HepG2 (cell line): ENCODE measurements around the gene YIF1A. TPM values are rescaled to one million over a fixed set of nuclear protein-coding genes. Genes with fewer than 3 reads are reported as not detected.

Source experiments
- ATAC-seq: fragments of 200-7000 bp; cut with Tn5 transposase; 3 replicates; pipeline ENCODE4 v1.9.1; 2020; ENCODE audit warnings: mild to moderate bottlenecking, moderate library complexity
- BruUV-seq: library from RNA; stranded (reverse); fragments of 400-500 nt; replicated peaks from 2 replicates; lab custom pipeline; 2021; lab: Mats Ljungman, UMichigan
- CTCF ChIA-PET: fragments of 300-600 bp; formaldehyde crosslinking; extraction: SDS; loops from one replicate; lab custom pipeline; 2021; ENCODE audit warnings: low total read pairs, inconsistent platforms, low intra/inter-chr PET ratio; lab: Yijun Ruan, JAX
- POLR2A ChIA-PET: fragments of 350-600 bp; sonication (Branson Sonifier 250); formaldehyde crosslinking; loops from one replicate; lab custom pipeline; 2020; ENCODE audit warnings: antibody characterized with exemption, inconsistent platforms; lab: Yijun Ruan, JAX
- DNase-seq: peaks from one replicate; pipeline ENCODE4 v3.0.0-alpha.2; 2015; ENCODE audit warnings: low spot score
- FAIRE-seq: peaks from 3 replicates; lab custom pipeline; 2011; peaks lifted over from hg19 to GRCh38; lab: Jason Lieb, UNC
- H2AFZ ChIP-seq: one replicate; pipeline ENCODE4 v1.6.1; 2011; ENCODE audit warnings: low read length, inconsistent platforms
- H3K27ac ChIP-seq: fragments of 300-600 bp; 3 replicates; pipeline ENCODE4 v1.8.0; 2011; ENCODE audit warnings: mixed run types, mild to moderate bottlenecking, mixed read lengths, low read length, inconsistent platforms; ENCODE audit not compliant: insufficient read depth; ENCODE audit errors: extremely low read length
- H3K27me3 ChIP-seq, 2 experiments: fragments of 200-600 bp in 1 of 2; 2 replicates in 1 of 2; 3 replicates in 1 of 2; pipeline versions ENCODE4 v1.6.0 to v1.8.0; 2011; ENCODE audit warnings: low read length in 2 of 2, mild to moderate bottlenecking in 2 of 2, moderate library complexity in 2 of 2, inconsistent platforms in 1 of 2; ENCODE audit not compliant: insufficient read depth in 2 of 2, control insufficient read depth in 1 of 2
- H3K36me3 ChIP-seq, 2 experiments: fragments of 200-600 bp in 1 of 2; replicated peaks in 1 of 2; 2 replicates in 1 of 2; 3 replicates in 1 of 2; pipeline versions ENCODE4 v1.5.1 to v1.8.0; 2011; ENCODE audit warnings: low read length in 2 of 2, inconsistent platforms in 1 of 2; ENCODE audit not compliant: insufficient read depth in 2 of 2, control insufficient read depth in 1 of 2
- H3K4me1 ChIP-seq: 2 replicates; pipeline ENCODE4 v1.5.1; 2012; ENCODE audit warnings: low read length, inconsistent platforms; ENCODE audit not compliant: insufficient read depth
- H3K4me2 ChIP-seq: 2 replicates; pipeline ENCODE4 v1.6.0; 2011; ENCODE audit warnings: low read depth, low read length, inconsistent platforms
- H3K4me3 ChIP-seq, 3 experiments: fragments of 200-600 bp in 1 of 3; sonication (generic), shearing (Covaris generic) in 1 of 3; replicated peaks in 1 of 3; 2 replicates each; pipeline ENCODE4 v1.5.1; 2011 to 2016; ENCODE audit warnings: low read length in 3 of 3, inconsistent platforms in 2 of 3, low read depth in 2 of 3, mild to moderate bottlenecking in 2 of 3, control low read depth in 1 of 3, mixed read lengths in 1 of 3; ENCODE audit not compliant: insufficient read depth in 1 of 3
- H3K79me2 ChIP-seq: one replicate; pipeline ENCODE4 v1.6.1; 2011; ENCODE audit warnings: low read length, inconsistent platforms; ENCODE audit not compliant: insufficient read depth
- H3K9ac ChIP-seq: 2 replicates; pipeline ENCODE4 v1.6.0; 2011; ENCODE audit warnings: mild to moderate bottlenecking, low read depth, low read length, inconsistent platforms; ENCODE audit not compliant: insufficient read depth
- H3K9me3 ChIP-seq: 2 replicates; pipeline ENCODE4 v1.5.1; 2012; ENCODE audit warnings: mild to moderate bottlenecking, low read length
- H4K20me1 ChIP-seq: 2 replicates; pipeline ENCODE4 v1.6.0; 2011; ENCODE audit warnings: inconsistent platforms, mild to moderate bottlenecking, low read length, moderate library complexity; ENCODE audit not compliant: insufficient read depth
- AGO2 ChIP-seq: fragments of 200-400 bp; formaldehyde crosslinking; optimal IDR thresholded peaks from 2 replicates; pipeline ENCODE3; 2017; ENCODE audit warnings: mild to moderate bottlenecking, low read depth, low read length, moderate library complexity
- FOXC1 ChIP-seq: sonication (generic); formaldehyde crosslinking; IDR thresholded peaks from 2 replicates; pipeline ENCODE4 v1.8.0; 2022; ENCODE audit warnings: mild to moderate bottlenecking, missing genetic modification reagents, borderline replicate concordance
- MIER2 ChIP-seq: IDR thresholded peaks from 2 replicates; pipeline ENCODE4 v1.6.1; 2016; ENCODE audit warnings: missing biosample characterization, missing genetic modification reagents
- ZNF224 ChIP-seq: sonication (generic); formaldehyde crosslinking; IDR thresholded peaks from 2 replicates; pipeline ENCODE4 v1.5.0; 2020; ENCODE audit warnings: mild to moderate bottlenecking, missing genetic modification reagents
- WGBS: methylation state at CpG from one replicate; pipeline ENCODE4 v1.1.6; 2017; ENCODE audit warnings: low lambda C conversion rate; 5-methylcytosine and 5-hydroxymethylcytosine counted together
- in situ Hi-C: cut with HindIII; loops from 2 replicates; pipeline ENCODE4 v1.10.0; 2017; ENCODE audit warnings: low pct_unique_long_range_greater_than_20kb; ENCODE audit not compliant: extremely low pct_ligation_motif_present
- intact Hi-C: fragments of 100-400 bp; cut with micrococcal nuclease; formaldehyde crosslinking; loops from one replicate; pipeline ENCODE4 v1.10.0; 2022; ENCODE audit not compliant: unreplicated experiment
- polyA plus RNA-seq, 8 experiments: library from polyadenylated mRNA; depleted of rRNA in 3 of 8; stranded (reverse) in 7 of 8; unstranded in 1 of 8; fragments of >200 nt; fragmentation: Illumina TruSeq in 4 of 8; extraction: Trizol in 4 of 8; gene quantifications; 2 replicates each; pipeline versions ENCODE4 v1.2.1 to v1.2.3, GENCODE V29; 2011 to 2016; ENCODE audit warnings: low read depth in 4 of 8, missing spikeins in 1 of 8, mixed read lengths in 1 of 8; ENCODE audit not compliant: insufficient read depth in 1 of 8
- total RNA-seq, 5 experiments: library from RNA; depleted of rRNA; stranded (reverse); fragments of >200 nt; fragmentation: Illumina TruSeq; extraction: Trizol; gene quantifications; 2 replicates each; pipeline ENCODE4 v1.2.3, GENCODE V29; 2016; ENCODE audit warnings: low read depth in 1 of 5
- TF ChIP-seq, protein P1 (sequence below): fragments of 450-650 bp; IDR thresholded peaks from 2 replicates; pipeline ENCODE4 v1.6.1; 2017; ENCODE audit warnings: mild to moderate bottlenecking

YIF1A gene
- total and polyA plus RNA-seq, 2 of the 13 experiments (the other 11 are each of a cell fraction or from before 2014, with no cell fraction given), result 133 to 145 TPM

DNA sequence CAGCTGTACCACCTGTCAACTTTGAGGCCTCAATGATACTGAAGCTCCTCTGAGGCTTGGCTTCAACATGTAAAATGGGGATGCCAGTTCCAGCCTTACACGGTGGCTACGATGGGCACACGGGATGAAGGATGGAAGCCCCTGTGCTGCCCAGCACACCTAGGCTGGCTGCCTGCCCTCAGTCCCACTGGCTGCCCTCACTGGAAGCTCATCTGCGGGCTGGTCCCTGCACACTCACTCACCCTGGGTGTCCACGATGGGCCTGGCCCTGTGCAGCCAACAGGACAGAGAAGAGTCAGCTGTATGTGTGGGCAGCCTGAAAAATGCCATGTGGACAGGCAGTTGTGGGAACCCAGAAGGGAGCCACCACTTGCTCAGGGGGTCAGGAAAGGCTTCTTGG lies 2.2 kb downstream of the YIF1A start:
- H3K4me2 ChIP-seq, result peak overlapping the region; percentile 94; the same call in 1 of the 2 replicates
- no peak overlapping the region for H3K9ac ChIP-seq
- H3K79me2 ChIP-seq, result peaks cover 29% of the 10 kb centered on the region
- intact Hi-C loops, result no loop called here
- H3K36me3 ChIP-seq, result peaks cover 5 to 23% of the 10 kb centered on the region in 2 experiments; a peak in 4 of 5 replicates
- POLR2A ChIA-PET, result interaction anchor here (5.7 kb wide), 1 partner anchor 25 kb away, joined by 121 read pairs; no protein-coding TSS in a partner anchor
- H3K27me3 ChIP-seq, result peaks cover 0 to 6% of the 10 kb centered on the region in 2 experiments; a peak in 1 of 5 replicates
- H4K20me1 ChIP-seq, result peaks cover 4% of the 10 kb centered on the region
- WGBS, result 100% methylated on average over 1 of the region's 5 CpGs
- peaks cover 57% of the 10 kb centered on the region for H3K4me1 ChIP-seq
- CTCF ChIA-PET, result no interaction called here
- no peak for TF ChIP-seq MIER2
- TF ChIP-seq, protein P1, sequence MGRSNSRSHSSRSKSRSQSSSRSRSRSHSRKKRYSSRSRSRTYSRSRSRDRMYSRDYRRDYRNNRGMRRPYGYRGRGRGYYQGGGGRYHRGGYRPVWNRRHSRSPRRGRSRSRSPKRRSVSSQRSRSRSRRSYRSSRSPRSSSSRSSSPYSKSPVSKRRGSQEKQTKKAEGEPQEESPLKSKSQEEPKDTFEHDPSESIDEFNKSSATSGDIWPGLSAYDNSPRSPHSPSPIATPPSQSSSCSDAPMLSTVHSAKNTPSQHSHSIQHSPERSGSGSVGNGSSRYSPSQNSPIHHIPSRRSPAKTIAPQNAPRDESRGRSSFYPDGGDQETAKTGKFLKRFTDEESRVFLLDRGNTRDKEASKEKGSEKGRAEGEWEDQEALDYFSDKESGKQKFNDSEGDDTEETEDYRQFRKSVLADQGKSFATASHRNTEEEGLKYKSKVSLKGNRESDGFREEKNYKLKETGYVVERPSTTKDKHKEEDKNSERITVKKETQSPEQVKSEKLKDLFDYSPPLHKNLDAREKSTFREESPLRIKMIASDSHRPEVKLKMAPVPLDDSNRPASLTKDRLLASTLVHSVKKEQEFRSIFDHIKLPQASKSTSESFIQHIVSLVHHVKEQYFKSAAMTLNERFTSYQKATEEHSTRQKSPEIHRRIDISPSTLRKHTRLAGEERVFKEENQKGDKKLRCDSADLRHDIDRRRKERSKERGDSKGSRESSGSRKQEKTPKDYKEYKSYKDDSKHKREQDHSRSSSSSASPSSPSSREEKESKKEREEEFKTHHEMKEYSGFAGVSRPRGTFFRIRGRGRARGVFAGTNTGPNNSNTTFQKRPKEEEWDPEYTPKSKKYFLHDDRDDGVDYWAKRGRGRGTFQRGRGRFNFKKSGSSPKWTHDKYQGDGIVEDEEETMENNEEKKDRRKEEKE, result no peak
- TF ChIP-seq ZNF224 (CRISPR knock-in tag), result no peak
- TF ChIP-seq AGO2, result peak; percentile 31
- TF ChIP-seq FOXC1, result no peak
- ATAC-seq (no peak), FAIRE-seq (no peak), DNase-seq (no peak)
- no peak overlapping the region for H2AFZ ChIP-seq
- H3K27ac ChIP-seq, result no peak overlapping the region
- H3K4me3 ChIP-seq, result 0 out of 6 replicates have a peak overlapping the region, but pooled peaks of 1 of the 3 experiments have one; percentile 95
- no peaks in the 10 kb centered on the region for H3K9me3 ChIP-seq
- in situ Hi-C loops, result no loop called here
- BruUV-seq, result no TSS peak
